SK-N-SH treated with all-trans-retinoic acid at 6 μM for 48 hours (cell line): ENCODE measurements around the gene MYH9.

Experiments used
- ESRRG ChIP-seq: fragments of 250-450 bp; sonication (Bioruptor Pico); IDR thresholded peaks from 2 replicates; pipeline ENCODE4 v1.6.1; 2021; ENCODE audit warnings: mild to moderate bottlenecking
- OSR1 ChIP-seq: fragments of 250-450 bp; sonication (Bioruptor Pico); IDR thresholded peaks from 2 replicates; pipeline ENCODE4 v1.8.0; 2022; ENCODE audit warnings: moderate library complexity, mild to moderate bottlenecking, inconsistent platforms
- POU6F1 ChIP-seq: fragments of 250-450 bp; sonication (Bioruptor Pico); IDR thresholded peaks from 2 replicates; pipeline ENCODE4 v1.8.0; 2021; ENCODE audit warnings: low read depth, mild to moderate bottlenecking, moderate library complexity, borderline replicate concordance
- RARB ChIP-seq: fragments of 250-450 bp; sonication (Bioruptor Pico); IDR thresholded peaks from 2 replicates; pipeline ENCODE4 v1.8.0; 2021; ENCODE audit warnings: mild to moderate bottlenecking, moderate library complexity
- SNAI2 ChIP-seq: fragments of 250-450 bp; sonication (Bioruptor Pico); IDR thresholded peaks from 2 replicates; pipeline ENCODE4 v1.5.0; 2020; ENCODE audit warnings: mild to moderate bottlenecking, moderate library complexity
- TSHZ2 ChIP-seq: fragments of 250-450 bp; sonication (Bioruptor Pico); IDR thresholded peaks from 2 replicates; pipeline ENCODE4 v1.5.0; 2020; ENCODE audit warnings: mild to moderate bottlenecking, moderate library complexity
- ZFP3 ChIP-seq: fragments of 250-450 bp; sonication (Bioruptor Pico); IDR thresholded peaks from 2 replicates; pipeline ENCODE4 v1.5.0; 2020; ENCODE audit warnings: mild to moderate bottlenecking, moderate library complexity
- ZFP30 ChIP-seq: fragments of 450-650 bp; formaldehyde crosslinking; IDR thresholded peaks from 2 replicates; pipeline ENCODE4 v1.5.0; 2022; ENCODE audit warnings: mild to moderate bottlenecking, moderate library complexity
- ZNF8 ChIP-seq: fragments of 450-650 bp; formaldehyde crosslinking; IDR thresholded peaks from 2 replicates; pipeline ENCODE4 v1.5.0; 2020; ENCODE audit warnings: mild to moderate bottlenecking, moderate library complexity
- TF ChIP-seq, protein P1 (sequence below): fragments of 250-450 bp; sonication (Bioruptor Pico); IDR thresholded peaks from 2 replicates; pipeline ENCODE4 v1.8.0; 2020; ENCODE audit warnings: mild to moderate bottlenecking, moderate library complexity, borderline replicate concordance

- TF ChIP-seq ZFP3 (no peak), OSR1 (CRISPR knock-in tag) (no peak), ESRRG (CRISPR knock-in tag) (no peak), ZNF8 (CRISPR knock-in tag) (no peak), POU6F1 (CRISPR knock-in tag) (no peak), SNAI2 (CRISPR knock-in tag) (no peak), ZFP30 (CRISPR knock-in tag) (no peak), RARB (no peak), TSHZ2 (CRISPR knock-in tag) (no peak)
- TF ChIP-seq, protein P1, sequence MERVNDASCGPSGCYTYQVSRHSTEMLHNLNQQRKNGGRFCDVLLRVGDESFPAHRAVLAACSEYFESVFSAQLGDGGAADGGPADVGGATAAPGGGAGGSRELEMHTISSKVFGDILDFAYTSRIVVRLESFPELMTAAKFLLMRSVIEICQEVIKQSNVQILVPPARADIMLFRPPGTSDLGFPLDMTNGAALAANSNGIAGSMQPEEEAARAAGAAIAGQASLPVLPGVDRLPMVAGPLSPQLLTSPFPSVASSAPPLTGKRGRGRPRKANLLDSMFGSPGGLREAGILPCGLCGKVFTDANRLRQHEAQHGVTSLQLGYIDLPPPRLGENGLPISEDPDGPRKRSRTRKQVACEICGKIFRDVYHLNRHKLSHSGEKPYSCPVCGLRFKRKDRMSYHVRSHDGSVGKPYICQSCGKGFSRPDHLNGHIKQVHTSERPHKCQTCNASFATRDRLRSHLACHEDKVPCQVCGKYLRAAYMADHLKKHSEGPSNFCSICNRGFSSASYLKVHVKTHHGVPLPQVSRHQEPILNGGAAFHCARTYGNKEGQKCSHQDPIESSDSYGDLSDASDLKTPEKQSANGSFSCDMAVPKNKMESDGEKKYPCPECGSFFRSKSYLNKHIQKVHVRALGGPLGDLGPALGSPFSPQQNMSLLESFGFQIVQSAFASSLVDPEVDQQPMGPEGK (CRISPR knock-in tag): no peak
Measured at GRCh38 chr22:36306227-36306626, 81.5 kb downstream of the MYH9 start.
